Hepatocyte (in vitro differentiated cells): ENCODE results near the gene FMNL2. TPM values are rescaled to one million over a fixed set of nuclear protein-coding genes. Genes with fewer than 3 reads are reported as not detected.

Experiments
- DNase-seq: peaks from one replicate; pipeline ENCODE4 v3.0.0-alpha.2; 2016; ENCODE audit warnings: low spot score
- H2AFZ ChIP-seq: fragments of 200-600 bp; sonication (generic); 2 replicates; pipeline ENCODE4 v1.6.0; 2016; ENCODE audit warnings: antibody characterized with exemption, mild to moderate bottlenecking
- H3K27ac ChIP-seq: fragments of 200-600 bp; sonication (generic); 2 replicates; pipeline ENCODE4 v1.5.1; 2016; ENCODE audit warnings: mild to moderate bottlenecking
- H3K27me3 ChIP-seq: fragments of 200-600 bp; sonication (generic); 2 replicates; pipeline ENCODE4 v1.6.1; 2016
- H3K36me3 ChIP-seq: fragments of 200-600 bp; sonication (generic); replicated peaks from 2 replicates; pipeline ENCODE4 v1.5.1; 2016; ENCODE audit warnings: low read depth; ENCODE audit not compliant: insufficient read depth
- H3K4me1 ChIP-seq: fragments of 200-600 bp; sonication (generic); 2 replicates; pipeline ENCODE4 v1.5.1; 2016; ENCODE audit warnings: mild to moderate bottlenecking, moderate library complexity; ENCODE audit not compliant: insufficient read depth
- H3K4me2 ChIP-seq: fragments of 200-600 bp; sonication (generic); 2 replicates; pipeline ENCODE4 v1.6.0; 2016
- H3K4me3 ChIP-seq: fragments of 200-600 bp; sonication (generic); 2 replicates; pipeline ENCODE4 v1.5.1; 2016; ENCODE audit warnings: mild to moderate bottlenecking
- H3K79me2 ChIP-seq: fragments of 200-600 bp; sonication (generic); 2 replicates; pipeline ENCODE4 v1.6.0; 2017; ENCODE audit warnings: mild to moderate bottlenecking
- H3K9me2 ChIP-seq: fragments of 200-600 bp; sonication (generic); replicated peaks from 2 replicates; pipeline ENCODE4 v1.6.0; 2017; ENCODE audit warnings: mild to moderate bottlenecking; ENCODE audit not compliant: insufficient read depth
- H3K9me3 ChIP-seq: fragments of 200-600 bp; sonication (generic); 2 replicates; pipeline ENCODE4 v1.5.1; 2016; ENCODE audit warnings: low read depth, mild to moderate bottlenecking
- H4K20me1 ChIP-seq: fragments of 200-600 bp; sonication (generic); 2 replicates; pipeline ENCODE4 v1.6.0; 2016; ENCODE audit warnings: mild to moderate bottlenecking; ENCODE audit not compliant: insufficient read depth, poor library complexity, severe bottlenecking
- EZH2 ChIP-seq: fragments of 200-600 bp; sonication (generic); IDR thresholded peaks from 2 replicates; pipeline ENCODE4 v1.6.1; 2016; ENCODE audit warnings: antibody characterized with exemption, mild to moderate bottlenecking, borderline replicate concordance
- EZH2phosphoT487 ChIP-seq: fragments of 200-600 bp; sonication (generic); IDR thresholded peaks from one replicate; pipeline ENCODE4 v1.6.1; 2018; ENCODE audit warnings: antibody characterized with exemption, mild to moderate bottlenecking, low read depth, moderate library complexity; ENCODE audit not compliant: unreplicated experiment, severe bottlenecking
- WGBS: methylation state at CpG from one replicate; pipeline ENCODE4 v1.1.6; 2016; ENCODE audit warnings: low lambda C conversion rate; ENCODE audit errors: missing lambda C conversion rate; 5-methylcytosine and 5-hydroxymethylcytosine counted together
- polyA plus RNA-seq: library from polyadenylated mRNA; unstranded; fragments of >200 nt; fragmentation: Nextera tagmentation; extraction: Ambion mirVana; gene quantifications from 2 replicates; pipeline ENCODE4 v1.2.1, GENCODE V29; 2016
- total RNA-seq: library from RNA; depleted of rRNA; stranded (reverse); fragments of >200 nt; gene quantifications from 2 replicates; pipeline ENCODE4 v1.2.3, GENCODE V29; 2014
- TF ChIP-seq, protein P1 (sequence below): fragments of 200-600 bp; sonication (generic); IDR thresholded peaks from 2 replicates; pipeline ENCODE4 v1.5.1; 2016; ENCODE audit warnings: antibody characterized with exemption, mild to moderate bottlenecking; ENCODE audit not compliant: poor library complexity

FMNL2 gene
- total and polyA plus RNA-seq, 2 experiments from 2014 or later = 11.7 to 53.6 TPM

GRCh38 chr2:152344579-152345195 is 9.7 kb downstream of the FMNL2 start:
- Histone ChIP-seq H3K9me2 (no peaks in the 10 kb centered on the region), H3K27me3 (no peaks in the 10 kb centered on the region), H3K4me3 (no peak overlapping the region), H3K4me1 (no peaks in the 10 kb centered on the region), H4K20me1 (peaks cover 42% of the 10 kb centered on the region), H3K4me2 (no peak overlapping the region), H3K79me2 (peaks cover 96% of the 10 kb centered on the region), H3K9me3 (no peaks in the 10 kb centered on the region), H3K36me3 (no peaks in the 10 kb centered on the region), H2AFZ (no peak overlapping the region), H3K27ac (no peak overlapping the region)
- DNase-seq = no peak
- TF ChIP-seq EZH2 (no peak), EZH2phosphoT487 (no peak)
- TF ChIP-seq, protein P1, sequence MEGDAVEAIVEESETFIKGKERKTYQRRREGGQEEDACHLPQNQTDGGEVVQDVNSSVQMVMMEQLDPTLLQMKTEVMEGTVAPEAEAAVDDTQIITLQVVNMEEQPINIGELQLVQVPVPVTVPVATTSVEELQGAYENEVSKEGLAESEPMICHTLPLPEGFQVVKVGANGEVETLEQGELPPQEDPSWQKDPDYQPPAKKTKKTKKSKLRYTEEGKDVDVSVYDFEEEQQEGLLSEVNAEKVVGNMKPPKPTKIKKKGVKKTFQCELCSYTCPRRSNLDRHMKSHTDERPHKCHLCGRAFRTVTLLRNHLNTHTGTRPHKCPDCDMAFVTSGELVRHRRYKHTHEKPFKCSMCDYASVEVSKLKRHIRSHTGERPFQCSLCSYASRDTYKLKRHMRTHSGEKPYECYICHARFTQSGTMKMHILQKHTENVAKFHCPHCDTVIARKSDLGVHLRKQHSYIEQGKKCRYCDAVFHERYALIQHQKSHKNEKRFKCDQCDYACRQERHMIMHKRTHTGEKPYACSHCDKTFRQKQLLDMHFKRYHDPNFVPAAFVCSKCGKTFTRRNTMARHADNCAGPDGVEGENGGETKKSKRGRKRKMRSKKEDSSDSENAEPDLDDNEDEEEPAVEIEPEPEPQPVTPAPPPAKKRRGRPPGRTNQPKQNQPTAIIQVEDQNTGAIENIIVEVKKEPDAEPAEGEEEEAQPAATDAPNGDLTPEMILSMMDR = no peak

GRCh38 chr2:152347076-152347475 is 12.1 kb downstream of the FMNL2 start:
- H4K20me1 ChIP-seq = peaks cover 19% of the 10 kb centered on the region
- no peaks in the 10 kb centered on the region for H3K9me3 ChIP-seq
- peaks cover 2% of the 10 kb centered on the region for H3K4me1 ChIP-seq
- H3K27me3 ChIP-seq = no peaks in the 10 kb centered on the region
- H3K4me2 ChIP-seq = no peak overlapping the region
- TF ChIP-seq EZH2phosphoT487 (no peak), EZH2 (no peak)
- TF ChIP-seq, protein P1 = no peak
- no peaks in the 10 kb centered on the region for H3K36me3 ChIP-seq
- H3K4me3 ChIP-seq = no peak overlapping the region
- H2AFZ ChIP-seq = no peak overlapping the region
- DNase-seq = no peak
- H3K79me2 ChIP-seq = peaks cover 94% of the 10 kb centered on the region
- no peaks in the 10 kb centered on the region for H3K9me2 ChIP-seq
- 98% methylated on average over 3 of the region's 3 CpGs for WGBS
- no peak overlapping the region for H3K27ac ChIP-seq

- Histone ChIP-seq H3K36me3 (no peaks in the 10 kb centered on the region), H3K27me3 (no peaks in the 10 kb centered on the region), H4K20me1 (peaks cover 19% of the 10 kb centered on the region), H3K79me2 (peaks cover 94% of the 10 kb centered on the region), H3K4me1 (peaks cover 15% of the 10 kb centered on the region), H3K9me2 (no peaks in the 10 kb centered on the region), H3K4me3 (no peak overlapping the region), H3K9me3 (no peaks in the 10 kb centered on the region), H3K27ac (no peak overlapping the region), H2AFZ (no peak overlapping the region), H3K4me2 (no peak overlapping the region)
- TF ChIP-seq EZH2 = no peak
- no peak for TF ChIP-seq EZH2phosphoT487
- TF ChIP-seq, protein P1 = no peak
- WGBS = 76% methylated on average over 3 of the region's 3 CpGs
- no peak for DNase-seq
Measured at GRCh38 chr2:152348388-152348787, 13.4 kb downstream of the FMNL2 start.
